Stimulated activated CD8-positive, alpha-beta memory T cell treated with anti-CD3 and anti-CD28 coated beads, Interleukin-7, amount 100 ng/mL, for 48 hours (primary cell): ENCODE results near the gene APOL2.

Experiments used
- DNase-seq, 2 donors: peaks; one replicate each; pipeline ENCODE4 v3.0.0-alpha.2; 2020; ENCODE audit warnings: low read depth in 1 of 2; ENCODE audit errors: extremely low read depth in 1 of 2

APOL2 gene

DNA sequence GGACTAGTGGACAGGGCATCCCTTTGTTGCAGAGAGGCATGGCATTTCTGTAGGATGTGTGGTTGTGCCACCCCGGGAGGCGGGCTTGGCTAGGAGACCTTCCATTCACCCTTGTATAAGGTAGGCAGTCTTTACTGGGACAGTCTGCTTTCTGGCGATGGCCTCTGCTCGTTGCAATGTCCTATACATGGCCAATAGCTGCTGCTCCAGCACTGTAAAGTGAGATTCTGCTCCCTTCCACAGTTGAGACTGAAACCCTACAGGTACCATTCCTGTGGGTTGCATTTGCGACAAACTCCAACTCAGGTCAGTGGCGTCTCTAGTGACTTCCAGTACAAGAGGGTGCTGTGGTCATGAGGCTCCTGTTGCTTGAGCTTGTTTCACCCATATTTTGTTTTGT, 58.4 kb downstream of the APOL2 start:
- no peak for DNase-seq

DNA sequence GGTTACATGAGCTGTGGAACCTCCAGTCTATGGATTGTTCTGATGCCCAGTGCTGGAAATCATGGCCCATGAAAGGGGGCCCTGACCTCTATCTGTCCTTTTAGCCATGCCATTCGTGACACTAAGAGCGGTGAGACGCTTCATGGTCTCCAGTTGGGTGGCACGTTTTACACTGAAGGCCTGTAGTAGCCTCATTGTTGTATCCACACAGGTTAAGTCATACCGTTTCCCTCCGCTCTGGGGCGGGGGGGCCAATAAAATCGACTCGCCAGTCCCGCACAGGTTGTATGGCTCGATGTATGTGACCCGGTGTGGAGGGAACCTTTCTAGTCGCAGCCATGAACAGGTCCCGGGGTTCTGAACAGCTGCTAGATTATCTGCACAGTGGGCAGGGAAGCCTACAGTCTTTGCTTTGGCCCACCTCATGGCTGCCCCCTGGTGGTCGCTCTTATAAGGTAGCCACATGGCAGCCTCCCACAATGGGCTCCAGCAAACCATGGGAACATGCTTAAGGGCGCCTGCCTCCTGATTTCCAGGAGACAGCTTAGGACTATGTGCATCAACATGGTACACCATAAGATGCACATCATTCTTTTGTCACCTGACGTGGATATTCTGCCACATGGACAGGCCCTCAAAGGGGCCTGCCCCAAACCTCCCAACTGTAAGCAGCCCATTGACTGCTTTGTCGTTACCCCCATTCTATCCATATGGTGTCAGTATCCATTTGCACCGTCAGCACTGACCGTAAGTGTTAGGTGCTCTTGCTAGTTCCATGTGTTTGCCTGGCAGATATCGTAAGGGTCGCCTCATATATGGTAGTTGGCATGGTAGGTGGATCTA, 59.1 kb downstream of the APOL2 start:
- peak; percentile 46 to 72 for DNase-seq

DNA sequence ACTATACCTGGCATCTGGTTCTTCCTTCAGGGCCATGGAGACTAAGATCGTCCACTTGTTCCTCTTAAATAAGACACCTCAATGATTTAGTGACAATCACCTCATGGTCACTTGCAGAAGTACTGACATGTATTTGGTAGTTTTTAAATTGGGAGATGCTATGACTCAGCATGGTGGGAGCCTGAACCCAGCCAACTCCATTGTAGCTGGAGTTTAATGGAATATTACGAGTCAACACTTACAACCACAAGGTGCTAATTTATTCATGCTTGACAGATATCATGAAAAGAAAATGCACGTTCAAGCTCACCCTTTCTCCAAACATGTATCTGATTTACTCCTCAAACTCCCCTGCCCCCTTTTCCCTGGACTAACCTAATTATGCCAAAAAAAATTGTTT, 62.2 kb downstream of the APOL2 start:
- DNase-seq, result no peak
